Measurements from ENCODE around the gene INHBA. TPM values are rescaled to one million over a fixed set of nuclear protein-coding genes. Genes with fewer than 3 reads are reported as not detected.

INHBA gene
- polyA plus RNA-seq, 1 donor from 2014 or later: 0.19 TPM

DNA sequence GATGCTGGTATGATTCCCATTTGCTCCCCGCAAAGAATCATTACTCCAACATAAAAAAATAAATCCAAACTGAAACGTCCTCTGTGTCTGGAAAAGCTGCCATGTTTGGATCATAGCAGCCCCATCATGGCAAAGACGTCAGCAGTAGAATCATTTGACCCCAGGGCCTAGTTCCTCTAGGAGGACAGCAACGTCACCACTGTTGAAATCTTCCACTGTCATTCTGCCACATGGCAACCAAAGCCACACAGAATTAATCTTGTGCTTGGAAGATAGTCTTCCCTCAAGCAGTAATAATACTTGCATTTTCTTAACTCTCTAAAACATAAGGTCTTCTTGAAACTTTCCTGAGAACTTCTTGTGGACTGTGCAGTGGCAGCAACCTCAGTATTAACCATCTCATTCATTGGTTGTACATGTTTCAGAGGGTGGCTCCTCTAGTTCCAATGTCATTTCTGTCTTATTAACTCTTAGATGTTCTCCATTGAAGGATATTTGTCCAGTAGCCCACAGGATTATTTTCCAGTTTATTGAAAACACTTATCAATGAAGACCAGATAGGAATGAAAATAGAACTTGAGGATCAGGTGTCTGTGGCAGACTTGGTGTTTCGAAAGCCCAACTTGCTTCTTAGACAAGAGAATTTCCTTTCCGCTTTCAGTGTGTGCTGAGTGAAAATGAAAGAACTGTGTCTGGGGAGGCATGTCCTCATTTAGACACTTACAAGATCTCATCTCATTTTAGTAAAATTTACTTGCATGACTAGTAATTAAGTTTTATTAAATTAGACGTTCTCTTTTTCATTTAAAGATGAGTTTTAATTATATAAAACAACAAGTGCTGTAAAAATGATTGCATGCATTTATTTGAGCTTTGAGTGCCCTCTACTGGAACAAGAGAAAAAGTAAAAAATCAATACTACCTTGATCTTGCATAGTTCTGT, 28.9 kb upstream of the INHBA start:
- Histone ChIP-seq H3K36me3 (ENCODE audit: insufficient read depth, low read length) (no peaks in the 10 kb centered on the region), H3K9me3 (ENCODE audit: low read length) (no peaks in the 10 kb centered on the region), H3K9ac (ENCODE audit: low read length) (no peak overlapping the region), H3K27ac (ENCODE audit: low read length) (no peak overlapping the region), H3K79me2 (replicated peaks; ENCODE audit: insufficient read depth, low read length) (no peaks in the 10 kb centered on the region), H4K20me1 (ENCODE audit: insufficient read depth) (no peaks in the 10 kb centered on the region), H3K9me2 (ENCODE audit: insufficient read depth, low read length) (no peaks in the 10 kb centered on the region), H2AFZ (ENCODE audit: low read depth, low read length) (no peak overlapping the region), H3K27me3 (ENCODE audit: insufficient read depth, low read depth, low read length) (no peaks in the 10 kb centered on the region), H3K4me3 (ENCODE audit: low read length) (no peak overlapping the region), H3K4me2 (ENCODE audit: low read length) (no peak overlapping the region), H3F3A (ENCODE audit: insufficient read depth, low read length, poor library complexity, severe bottlenecking) (no peaks in the 10 kb centered on the region)
- peak; percentile 86 for TF ChIP-seq SMC3 (conservative IDR thresholded peaks at IDR 0.05; ENCODE audit: poor library complexity)
- TF ChIP-seq POLR2AphosphoS5 (IDR thresholded peaks at IDR 0.05): no peak
- TF ChIP-seq CTCF (IDR thresholded peaks at IDR 0.05; ENCODE audit: poor library complexity, severe bottlenecking): peak; percentile 79
- no peak for TF ChIP-seq EZH2 (IDR thresholded peaks at IDR 0.05; ENCODE audit: borderline replicate concordance, insufficient read depth, low read length, poor library complexity, severe bottlenecking)
- TF ChIP-seq RAD21 (conservative IDR thresholded peaks at IDR 0.05): peak; percentile 86

DNA sequence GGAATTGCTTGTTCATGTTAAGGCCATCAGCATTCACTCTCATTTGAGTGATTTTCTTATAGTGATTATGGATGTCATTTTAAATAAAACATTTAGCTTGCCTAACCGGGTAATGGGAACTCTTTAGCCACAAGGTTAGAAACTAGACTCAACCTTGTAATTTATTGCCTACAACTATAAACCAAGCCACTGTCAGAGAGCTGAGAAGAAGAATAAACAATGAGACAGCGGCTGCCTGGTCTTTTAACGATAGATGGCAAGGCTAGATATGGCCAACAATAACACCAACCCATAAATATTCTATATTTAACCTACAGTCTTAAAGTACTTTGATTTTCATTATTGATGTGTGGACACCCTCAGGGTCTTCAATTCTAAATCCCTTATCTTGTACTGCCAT, 27.8 kb upstream of the INHBA start:
- Histone ChIP-seq H3K9me3 (ENCODE audit: low read length) (no peaks in the 10 kb centered on the region), H3K9ac (ENCODE audit: low read length) (no peak overlapping the region), H3K4me2 (ENCODE audit: low read length) (no peak overlapping the region), H3K27ac (ENCODE audit: low read length) (no peak overlapping the region), H3K36me3 (ENCODE audit: insufficient read depth, low read length) (no peaks in the 10 kb centered on the region), H3K79me2 (replicated peaks; ENCODE audit: insufficient read depth, low read length) (no peaks in the 10 kb centered on the region), H3K9me2 (ENCODE audit: insufficient read depth, low read length) (no peaks in the 10 kb centered on the region), H3K27me3 (ENCODE audit: insufficient read depth, low read depth, low read length) (no peaks in the 10 kb centered on the region), H4K20me1 (ENCODE audit: insufficient read depth) (no peaks in the 10 kb centered on the region), H3F3A (ENCODE audit: insufficient read depth, low read length, poor library complexity, severe bottlenecking) (no peaks in the 10 kb centered on the region), H2AFZ (ENCODE audit: low read depth, low read length) (no peak overlapping the region), H3K4me3 (ENCODE audit: low read length) (no peak overlapping the region)
- TF ChIP-seq EZH2 (IDR thresholded peaks at IDR 0.05; ENCODE audit: borderline replicate concordance, insufficient read depth, low read length, poor library complexity, severe bottlenecking) (no peak), SMC3 (conservative IDR thresholded peaks at IDR 0.05; ENCODE audit: poor library complexity) (no peak), TAF1 (IDR thresholded peaks at IDR 0.05; ENCODE audit: low read depth) (no peak), CTCF (IDR thresholded peaks at IDR 0.05; ENCODE audit: poor library complexity, severe bottlenecking) (no peak)

DNA sequence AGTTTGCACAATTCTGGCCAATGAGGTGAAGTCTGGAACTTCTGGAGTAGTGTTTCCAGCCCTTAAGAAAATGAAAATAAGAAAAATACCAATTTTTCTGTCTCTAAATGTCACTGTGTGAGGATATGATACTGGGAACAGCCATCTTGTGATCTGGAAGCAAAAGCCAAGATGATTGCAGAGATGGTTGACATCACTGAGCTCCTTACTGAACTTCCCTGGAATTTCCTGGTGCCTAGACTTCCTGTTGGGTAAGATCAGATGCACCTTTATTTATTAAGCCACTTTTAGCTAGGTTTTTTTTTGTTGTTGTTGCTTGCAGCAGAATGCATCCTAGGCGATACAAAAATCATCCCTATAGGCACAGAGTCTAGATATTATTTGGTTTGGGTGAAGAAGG, 27.3 kb upstream of the INHBA start:
- H3K27me3 ChIP-seq (ENCODE audit: insufficient read depth, low read depth, low read length): no peaks in the 10 kb centered on the region
- no peaks in the 10 kb centered on the region for H3K36me3 ChIP-seq (ENCODE audit: insufficient read depth, low read length)
- no peak overlapping the region for H2AFZ ChIP-seq (ENCODE audit: low read depth, low read length)
- no peaks in the 10 kb centered on the region for H4K20me1 ChIP-seq (ENCODE audit: insufficient read depth)
- H3K9me3 ChIP-seq (ENCODE audit: low read length): no peaks in the 10 kb centered on the region
- H3K9me2 ChIP-seq (ENCODE audit: insufficient read depth, low read length): no peaks in the 10 kb centered on the region
- no peak overlapping the region for H3K4me3 ChIP-seq (ENCODE audit: low read length)
- no peaks in the 10 kb centered on the region for H3F3A ChIP-seq (ENCODE audit: insufficient read depth, low read length, poor library complexity, severe bottlenecking)
- TF ChIP-seq RAD21 (conservative IDR thresholded peaks at IDR 0.05) (no peak), SMC3 (conservative IDR thresholded peaks at IDR 0.05; ENCODE audit: poor library complexity) (no peak)
- H3K9ac ChIP-seq (ENCODE audit: low read length): no peak overlapping the region
- H3K27ac ChIP-seq (ENCODE audit: low read length): no peak overlapping the region
- H3K4me2 ChIP-seq (ENCODE audit: low read length): no peak overlapping the region
- no peaks in the 10 kb centered on the region for H3K79me2 ChIP-seq (replicated peaks; ENCODE audit: insufficient read depth, low read length)

Data from neural cell (in vitro differentiated cells).